ENCODE measurements around the gene TXNIP. TPM values are rescaled to one million over a fixed set of nuclear protein-coding genes. Genes with fewer than 3 reads are reported as not detected.

The TXNIP gene
- total and polyA plus RNA-seq, 2 donors (not counting 1 experiment from before 2014, with no cell fraction given) = 542 to 1,651 TPM

DNA sequence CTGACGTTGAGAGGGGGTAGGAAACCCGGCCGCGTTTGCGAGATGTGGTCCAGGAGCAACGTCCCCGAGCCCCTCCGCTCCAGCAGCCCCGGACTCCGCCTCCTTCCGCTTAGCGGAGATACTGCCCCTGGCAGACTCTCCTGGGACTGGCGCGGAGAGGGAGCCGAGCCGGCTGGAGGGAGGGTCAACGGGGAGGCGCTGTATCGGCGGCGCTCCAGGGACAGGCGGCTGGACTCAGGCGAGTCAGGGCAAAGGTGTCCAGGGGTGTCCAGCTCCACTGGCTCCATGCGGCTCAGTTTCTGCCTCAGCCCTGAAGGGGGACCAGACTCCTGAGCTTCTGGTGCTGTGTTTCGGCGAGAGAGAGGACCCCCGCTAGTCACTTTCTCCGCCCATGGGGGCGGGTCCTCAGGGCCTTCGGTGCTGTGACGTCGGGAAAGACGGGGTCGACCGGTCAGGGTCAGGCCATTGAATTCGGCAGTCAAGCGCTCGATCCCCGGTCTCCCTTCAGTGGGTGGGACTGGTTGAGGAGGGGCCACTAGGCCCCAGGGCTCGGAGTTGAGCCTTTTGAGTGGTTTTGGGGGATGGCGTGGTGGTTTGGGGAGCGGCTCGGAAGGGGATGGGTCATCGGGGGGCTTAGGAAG, 35.8 kb downstream of the TXNIP start:
- peaks cover 58% of the 10 kb centered on the region for H3K79me2 ChIP-seq (ENCODE audit: control insufficient read depth, insufficient read depth, low read length)
- ChIA-PET CTCF (interaction anchor here (2.3 to 4.4 kb wide), 2 partner anchors 18 to 33 kb away, joined by 7 to 34 read pairs; partner anchors contain the start of gene RBM8A), POLR2A (interaction anchor here (1.1 to 1.2 kb wide), 2 partner anchors 33 to 42 kb away, joined by 3 to 5 read pairs; partner anchors contain the start of genes PEX11B and RBM8A)
- H2AFZ ChIP-seq (ENCODE audit: insufficient read depth, low read depth, low read length, poor library complexity, severe bottlenecking) = peak overlapping the region; percentile 89
- no peaks in the 10 kb centered on the region for H3K36me3 ChIP-seq (replicated peaks in 1 of 2; ENCODE audit: control extremely low read depth in 1 of 2, control insufficient read depth in 1 of 2, extremely low read depth in 1 of 2, insufficient read depth in 2 of 2, low read length in 1 of 2)
- peak overlapping the region; percentile 89 for H3K4me2 ChIP-seq (replicated peaks; ENCODE audit: low read depth, low read length, poor library complexity, severe bottlenecking)
- peak overlapping the region; percentile 61 to 86 (median 72) for H3K4me3 ChIP-seq (ENCODE audit: control extremely low read depth in 1 of 5, extremely low read depth in 1 of 5, insufficient read depth in 1 of 5, low read depth in 2 of 5, low read length in 4 of 5)
- DNase-seq (peak; percentile 67), ATAC-seq (ENCODE audit: low read depth) (peak; percentile 8)
- H3K27me3 ChIP-seq (replicated peaks in 1 of 4; ENCODE audit: control extremely low read depth in 1 of 4, control insufficient read depth in 3 of 4, insufficient read depth in 4 of 4, low read length in 3 of 4) = no peaks in the 10 kb centered on the region
- TF ChIP-seq, protein P1, sequence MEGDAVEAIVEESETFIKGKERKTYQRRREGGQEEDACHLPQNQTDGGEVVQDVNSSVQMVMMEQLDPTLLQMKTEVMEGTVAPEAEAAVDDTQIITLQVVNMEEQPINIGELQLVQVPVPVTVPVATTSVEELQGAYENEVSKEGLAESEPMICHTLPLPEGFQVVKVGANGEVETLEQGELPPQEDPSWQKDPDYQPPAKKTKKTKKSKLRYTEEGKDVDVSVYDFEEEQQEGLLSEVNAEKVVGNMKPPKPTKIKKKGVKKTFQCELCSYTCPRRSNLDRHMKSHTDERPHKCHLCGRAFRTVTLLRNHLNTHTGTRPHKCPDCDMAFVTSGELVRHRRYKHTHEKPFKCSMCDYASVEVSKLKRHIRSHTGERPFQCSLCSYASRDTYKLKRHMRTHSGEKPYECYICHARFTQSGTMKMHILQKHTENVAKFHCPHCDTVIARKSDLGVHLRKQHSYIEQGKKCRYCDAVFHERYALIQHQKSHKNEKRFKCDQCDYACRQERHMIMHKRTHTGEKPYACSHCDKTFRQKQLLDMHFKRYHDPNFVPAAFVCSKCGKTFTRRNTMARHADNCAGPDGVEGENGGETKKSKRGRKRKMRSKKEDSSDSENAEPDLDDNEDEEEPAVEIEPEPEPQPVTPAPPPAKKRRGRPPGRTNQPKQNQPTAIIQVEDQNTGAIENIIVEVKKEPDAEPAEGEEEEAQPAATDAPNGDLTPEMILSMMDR (IDR thresholded peaks at IDR 0.05) = peak; percentile 12
- TF ChIP-seq EZH2 (IDR thresholded peaks at IDR 0.05; ENCODE audit: borderline replicate concordance, insufficient read depth, low read depth, low read length, poor library complexity, severe bottlenecking) = no peak
- H4K20me1 ChIP-seq (ENCODE audit: control insufficient read depth, insufficient read depth, low read length, poor library complexity, severe bottlenecking) = peaks cover 1% of the 10 kb centered on the region
- under 1% methylated on average over 39 of the region's 44 CpGs for WGBS (ENCODE audit: insufficient coverage)
- peak overlapping the region; percentile 77 for H3K9ac ChIP-seq (ENCODE audit: low read length)
- peak overlapping the region; percentile 99 for H3K4me3 Mint-ChIP-seq
- H3K4me1 Mint-ChIP-seq = peaks cover 86% of the 10 kb centered on the region
- no peaks in the 10 kb centered on the region for H3K9me3 Mint-ChIP-seq (ENCODE audit: insufficient read depth)
- H3K4me1 ChIP-seq (ENCODE audit: control insufficient read depth in 2 of 2, insufficient read depth in 2 of 2, low read length in 2 of 2) = peaks cover 62 to 82% of the 10 kb centered on the region in 2 donors
- peak overlapping the region in 1 of 2 donors; percentile 57 for H3K27ac ChIP-seq (ENCODE audit: low read length in 2 of 2)
- no peaks in the 10 kb centered on the region for H3K27me3 Mint-ChIP-seq
- H3K9me3 ChIP-seq (ENCODE audit: control extremely low read depth in 1 of 3, control insufficient read depth in 2 of 3, insufficient read depth in 1 of 3, low read length in 2 of 3) = no peaks in the 10 kb centered on the region
- intact Hi-C loops (cut with micrococcal nuclease) = no loop called here
- H3K27ac Mint-ChIP-seq = peak overlapping the region; percentile 84

GRCh38 chr1:145959957-145960467, 36.4 kb downstream of the TXNIP start:
- Histone ChIP-seq H3K79me2 (ENCODE audit: control insufficient read depth, insufficient read depth, low read length) (peaks cover 58% of the 10 kb centered on the region), H3K36me3 (replicated peaks in 1 of 2; ENCODE audit: control extremely low read depth in 1 of 2, control insufficient read depth in 1 of 2, extremely low read depth in 1 of 2, insufficient read depth in 2 of 2, low read length in 1 of 2) (no peaks in the 10 kb centered on the region), H3K9me3 (ENCODE audit: control extremely low read depth in 1 of 3, control insufficient read depth in 2 of 3, insufficient read depth in 1 of 3, low read length in 2 of 3) (no peaks in the 10 kb centered on the region), H2AFZ (ENCODE audit: insufficient read depth, low read depth, low read length, poor library complexity, severe bottlenecking) (peak overlapping the region; percentile 89), H3K4me2 (replicated peaks; ENCODE audit: low read depth, low read length, poor library complexity, severe bottlenecking) (peak overlapping the region; percentile 89), H3K4me3 (ENCODE audit: control extremely low read depth in 1 of 5, extremely low read depth in 1 of 5, insufficient read depth in 1 of 5, low read depth in 2 of 5, low read length in 4 of 5) (peak overlapping the region in 4 of 5 experiments; percentile 61 to 86 (median 70)), H3K27me3 (replicated peaks in 1 of 4; ENCODE audit: control extremely low read depth in 1 of 4, control insufficient read depth in 3 of 4, insufficient read depth in 4 of 4, low read length in 3 of 4) (no peaks in the 10 kb centered on the region), H3K4me1 (ENCODE audit: control insufficient read depth in 2 of 2, insufficient read depth in 2 of 2, low read length in 2 of 2) (peaks cover 60 to 81% of the 10 kb centered on the region in 2 donors), H4K20me1 (ENCODE audit: control insufficient read depth, insufficient read depth, low read length, poor library complexity, severe bottlenecking) (peaks cover 5% of the 10 kb centered on the region), H3K27ac (ENCODE audit: low read length in 2 of 2) (no peak overlapping the region), H3K9ac (ENCODE audit: low read length) (peak overlapping the region; percentile 77)
- Mint-ChIP-seq H3K27me3 (no peaks in the 10 kb centered on the region), H3K27ac (peak overlapping the region; percentile 69), H3K9me3 (ENCODE audit: insufficient read depth) (no peaks in the 10 kb centered on the region), H3K4me3 (peak overlapping the region; percentile 99), H3K4me1 (peaks cover 88% of the 10 kb centered on the region)
- no peak for ATAC-seq (ENCODE audit: low read depth)
- WGBS (ENCODE audit: insufficient coverage) = 15% methylated on average over 10 of the region's 12 CpGs
- ChIA-PET CTCF (interaction anchor here (2.3 to 4.4 kb wide), 3 partner anchors 18 to 48 kb away, joined by 7 to 34 read pairs (median 10); partner anchors contain the start of gene RBM8A), POLR2A (interaction anchor here (1.1 to 1.2 kb wide), 2 partner anchors 32 to 41 kb away, joined by 3 to 5 read pairs; partner anchors contain the start of genes PEX11B and RBM8A)
- TF ChIP-seq, protein P1 (IDR thresholded peaks at IDR 0.05) = no peak
- no peak for TF ChIP-seq EZH2 (IDR thresholded peaks at IDR 0.05; ENCODE audit: borderline replicate concordance, insufficient read depth, low read depth, low read length, poor library complexity, severe bottlenecking)
- peak; percentile 25 for DNase-seq
- intact Hi-C loops (cut with micrococcal nuclease) = no loop called here

All from B cell (primary cell).